Nephron progenitor cell (in vitro differentiated cells): ENCODE results near the gene LRRC34.

Experiments used
- DNase-seq: peaks from one replicate; pipeline ENCODE4 v3.0.0; 2021
- H3K27ac Mint-ChIP-seq: 2 replicates; pipeline ENCODE4 v1.8.0; 2021; ENCODE audit warnings: mild to moderate bottlenecking, moderate library complexity, mixed read lengths
- H3K27me3 Mint-ChIP-seq: 2 replicates; pipeline ENCODE4 v1.8.0; 2021; ENCODE audit warnings: mild to moderate bottlenecking, low read depth, mixed read lengths; ENCODE audit not compliant: poor library complexity
- H3K36me3 Mint-ChIP-seq: 2 replicates; pipeline ENCODE4 v1.8.0; 2021; ENCODE audit warnings: low read depth, mixed read lengths
- H3K4me1 Mint-ChIP-seq: 2 replicates; pipeline ENCODE4 v1.8.0; 2021; ENCODE audit warnings: mixed read lengths
- H3K4me3 Mint-ChIP-seq: 2 replicates; pipeline ENCODE4 v1.8.0; 2021; ENCODE audit warnings: mild to moderate bottlenecking, moderate library complexity, mixed read lengths
- H3K9me3 Mint-ChIP-seq: 2 replicates; pipeline ENCODE4 v1.8.0; 2021; ENCODE audit warnings: mild to moderate bottlenecking, moderate library complexity, mixed read lengths
- TF ChIP-seq, protein P1 (sequence below): fragments of 200-600 bp; sonication (generic); IDR thresholded peaks from 2 replicates; pipeline ENCODE4 v1.5.0; 2021; ENCODE audit warnings: antibody characterized with exemption

The LRRC34 gene

DNA sequence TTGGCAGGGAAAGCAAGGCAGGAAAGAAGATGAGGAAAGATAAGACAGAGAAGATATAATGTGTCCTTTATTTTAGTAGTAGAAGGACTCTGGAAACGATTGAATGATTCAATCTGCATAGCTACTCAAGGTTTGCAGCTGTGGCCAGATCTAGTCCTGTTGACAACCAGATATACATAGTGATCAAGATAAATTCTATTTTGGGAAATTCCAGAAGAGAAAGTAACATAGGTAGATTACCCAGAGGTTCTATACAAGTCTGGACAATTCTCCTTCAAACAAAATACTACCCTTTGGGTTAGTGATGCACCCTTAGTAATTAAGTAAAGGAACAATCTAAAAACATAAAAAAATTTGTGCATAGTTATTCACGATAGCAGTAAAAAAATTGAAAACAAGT lies 57.2 kb downstream of the LRRC34 start:
- H3K4me1 Mint-ChIP-seq: no peaks in the 10 kb centered on the region
- H3K27ac Mint-ChIP-seq: no peak overlapping the region
- H3K27me3 Mint-ChIP-seq: peaks cover 11% of the 10 kb centered on the region
- DNase-seq: no peak
- no peak overlapping the region for H3K4me3 Mint-ChIP-seq
- TF ChIP-seq, protein P1, sequence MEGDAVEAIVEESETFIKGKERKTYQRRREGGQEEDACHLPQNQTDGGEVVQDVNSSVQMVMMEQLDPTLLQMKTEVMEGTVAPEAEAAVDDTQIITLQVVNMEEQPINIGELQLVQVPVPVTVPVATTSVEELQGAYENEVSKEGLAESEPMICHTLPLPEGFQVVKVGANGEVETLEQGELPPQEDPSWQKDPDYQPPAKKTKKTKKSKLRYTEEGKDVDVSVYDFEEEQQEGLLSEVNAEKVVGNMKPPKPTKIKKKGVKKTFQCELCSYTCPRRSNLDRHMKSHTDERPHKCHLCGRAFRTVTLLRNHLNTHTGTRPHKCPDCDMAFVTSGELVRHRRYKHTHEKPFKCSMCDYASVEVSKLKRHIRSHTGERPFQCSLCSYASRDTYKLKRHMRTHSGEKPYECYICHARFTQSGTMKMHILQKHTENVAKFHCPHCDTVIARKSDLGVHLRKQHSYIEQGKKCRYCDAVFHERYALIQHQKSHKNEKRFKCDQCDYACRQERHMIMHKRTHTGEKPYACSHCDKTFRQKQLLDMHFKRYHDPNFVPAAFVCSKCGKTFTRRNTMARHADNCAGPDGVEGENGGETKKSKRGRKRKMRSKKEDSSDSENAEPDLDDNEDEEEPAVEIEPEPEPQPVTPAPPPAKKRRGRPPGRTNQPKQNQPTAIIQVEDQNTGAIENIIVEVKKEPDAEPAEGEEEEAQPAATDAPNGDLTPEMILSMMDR: no peak
- no peaks in the 10 kb centered on the region for H3K9me3 Mint-ChIP-seq
- H3K36me3 Mint-ChIP-seq: no peaks in the 10 kb centered on the region

DNA sequence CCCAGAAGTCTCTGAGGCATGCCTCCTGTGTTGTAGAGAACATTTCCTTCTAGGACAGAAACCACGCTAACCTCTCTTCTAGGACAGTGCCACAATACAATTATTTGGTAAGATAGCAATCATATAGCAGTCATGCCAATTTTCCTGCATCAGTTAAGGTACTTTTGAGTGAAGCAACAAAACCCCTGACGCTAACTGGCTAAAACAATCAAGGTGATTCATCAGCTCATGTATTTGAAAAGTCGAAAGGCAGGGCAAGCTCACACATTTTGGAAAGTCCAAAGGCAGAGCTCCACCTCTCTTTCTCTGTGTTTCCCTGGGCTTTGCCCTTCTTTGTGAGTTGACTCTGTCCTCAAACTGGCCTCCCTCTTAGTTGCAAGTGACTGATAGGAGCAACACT lies 58.0 kb downstream of the LRRC34 start:
- no peak for DNase-seq
- no peaks in the 10 kb centered on the region for H3K36me3 Mint-ChIP-seq
- H3K4me3 Mint-ChIP-seq: no peak overlapping the region
- no peaks in the 10 kb centered on the region for H3K4me1 Mint-ChIP-seq
- no peak overlapping the region for H3K27ac Mint-ChIP-seq
- peaks cover 17% of the 10 kb centered on the region for H3K27me3 Mint-ChIP-seq
- H3K9me3 Mint-ChIP-seq: no peaks in the 10 kb centered on the region
- TF ChIP-seq, protein P1: no peak

DNA sequence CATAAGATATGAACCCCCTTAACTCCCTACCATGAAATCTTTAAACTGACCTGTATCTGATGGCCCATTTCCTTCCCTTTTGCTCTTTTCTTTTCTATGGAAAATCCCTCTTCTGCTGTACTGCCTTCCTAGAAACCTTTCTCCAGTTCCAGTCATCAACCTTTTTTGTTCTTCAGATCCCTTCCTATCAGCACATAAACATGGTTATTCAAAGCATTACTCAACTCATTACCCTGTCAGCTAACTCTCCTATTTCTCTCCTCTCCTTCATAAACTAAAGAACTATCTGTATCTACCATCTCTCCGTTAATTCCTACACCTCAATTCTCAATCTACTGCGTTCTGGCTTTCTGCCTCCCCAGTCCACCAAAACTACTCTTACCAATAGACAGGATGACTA lies 60.8 kb downstream of the LRRC34 start:
- DNase-seq: no peak
- TF ChIP-seq, protein P1: no peak
- Mint-ChIP-seq H3K27me3 (peaks cover 26% of the 10 kb centered on the region), H3K9me3 (no peaks in the 10 kb centered on the region), H3K36me3 (no peaks in the 10 kb centered on the region), H3K27ac (no peak overlapping the region), H3K4me3 (no peak overlapping the region), H3K4me1 (no peaks in the 10 kb centered on the region)

DNA sequence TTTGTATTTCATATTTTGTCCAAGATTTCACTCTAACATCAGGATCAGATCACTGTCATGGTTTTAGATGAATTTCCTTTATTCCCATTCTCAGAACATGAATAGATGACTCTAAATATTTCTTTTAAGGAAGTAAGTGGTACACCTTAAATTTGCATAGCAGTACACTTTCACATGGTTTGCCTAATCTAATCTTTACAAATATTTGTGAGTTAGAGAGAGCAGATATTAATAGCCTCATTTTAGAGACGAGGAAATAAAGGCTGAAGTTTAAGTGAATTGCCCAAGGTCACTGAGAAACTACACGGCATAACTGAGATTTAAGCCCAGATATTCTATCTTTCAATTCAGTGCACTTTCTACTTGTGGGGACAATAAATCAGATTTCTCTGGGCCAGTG lies 62.0 kb downstream of the LRRC34 start:
- Mint-ChIP-seq H3K36me3 (no peaks in the 10 kb centered on the region), H3K4me1 (no peaks in the 10 kb centered on the region), H3K4me3 (no peak overlapping the region), H3K27ac (no peak overlapping the region), H3K27me3 (peaks cover 22% of the 10 kb centered on the region), H3K9me3 (no peaks in the 10 kb centered on the region)
- DNase-seq: no peak
- TF ChIP-seq, protein P1: no peak

DNA sequence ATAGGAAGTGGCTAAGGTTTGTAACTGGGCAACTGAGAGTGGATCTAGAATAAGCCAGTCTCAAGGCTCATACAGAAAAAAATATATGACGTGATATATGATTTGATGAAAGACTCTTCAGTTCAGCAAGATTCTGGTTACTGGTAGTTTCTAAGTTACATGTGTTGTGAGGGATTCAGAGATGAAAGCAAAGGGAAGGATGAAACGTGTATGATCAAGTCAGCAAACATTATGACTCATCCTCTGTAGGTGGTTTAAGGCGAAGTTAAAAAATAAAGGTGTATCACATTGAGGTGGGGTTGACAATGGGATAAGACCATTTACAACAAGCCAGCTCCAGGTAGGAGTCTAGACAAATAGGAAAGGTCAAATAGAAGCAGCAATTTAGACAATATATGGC lies 64.0 kb downstream of the LRRC34 start:
- no peak overlapping the region for H3K4me3 Mint-ChIP-seq
- TF ChIP-seq, protein P1: no peak
- no peaks in the 10 kb centered on the region for H3K36me3 Mint-ChIP-seq
- no peaks in the 10 kb centered on the region for H3K9me3 Mint-ChIP-seq
- no peak overlapping the region for H3K27ac Mint-ChIP-seq
- DNase-seq: no peak
- H3K27me3 Mint-ChIP-seq: peaks cover 17% of the 10 kb centered on the region
- peaks cover 7% of the 10 kb centered on the region for H3K4me1 Mint-ChIP-seq

DNA sequence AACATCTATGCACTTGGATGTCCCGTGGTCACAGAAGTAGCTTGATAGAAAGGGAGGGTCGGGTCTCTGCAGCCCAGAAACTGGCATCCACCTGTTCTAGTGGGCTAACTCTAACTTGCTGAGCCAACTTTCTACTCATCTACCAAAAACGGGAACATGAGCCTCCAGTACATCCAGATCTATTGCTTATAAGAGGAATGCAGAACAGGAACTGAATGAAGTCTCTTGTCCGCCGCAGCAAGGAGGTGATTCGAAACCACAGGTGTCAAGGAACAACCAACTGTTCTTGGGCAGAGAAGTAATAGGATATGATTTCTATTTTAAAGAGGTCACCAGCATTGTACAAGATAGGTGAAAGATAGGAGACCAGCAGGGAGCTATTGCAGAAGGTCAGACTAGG lies 65.8 kb downstream of the LRRC34 start:
- TF ChIP-seq, protein P1: no peak
- Mint-ChIP-seq H3K9me3 (no peaks in the 10 kb centered on the region), H3K27ac (no peak overlapping the region), H3K4me1 (peaks cover 7% of the 10 kb centered on the region), H3K27me3 (peaks cover 20% of the 10 kb centered on the region), H3K36me3 (no peaks in the 10 kb centered on the region), H3K4me3 (no peak overlapping the region)
- DNase-seq: no peak
